GM21381 (cell line): Measurements from ENCODE around the gene UBN1.
"Not testable (repeated sequence)": the region's sequence is repeated elsewhere in the genome, so short reads cannot be mapped to it uniquely, and the experiment has no call there.

ENCODE experiments used
- ATAC-seq: cut with Tn5 transposase; IDR thresholded peaks from one replicate; pipeline ENCODE4 v1.9.1; 2021; ENCODE audit warnings: mild to moderate bottlenecking, moderate library complexity; ENCODE audit not compliant: unreplicated experiment

Gene UBN1

DNA sequence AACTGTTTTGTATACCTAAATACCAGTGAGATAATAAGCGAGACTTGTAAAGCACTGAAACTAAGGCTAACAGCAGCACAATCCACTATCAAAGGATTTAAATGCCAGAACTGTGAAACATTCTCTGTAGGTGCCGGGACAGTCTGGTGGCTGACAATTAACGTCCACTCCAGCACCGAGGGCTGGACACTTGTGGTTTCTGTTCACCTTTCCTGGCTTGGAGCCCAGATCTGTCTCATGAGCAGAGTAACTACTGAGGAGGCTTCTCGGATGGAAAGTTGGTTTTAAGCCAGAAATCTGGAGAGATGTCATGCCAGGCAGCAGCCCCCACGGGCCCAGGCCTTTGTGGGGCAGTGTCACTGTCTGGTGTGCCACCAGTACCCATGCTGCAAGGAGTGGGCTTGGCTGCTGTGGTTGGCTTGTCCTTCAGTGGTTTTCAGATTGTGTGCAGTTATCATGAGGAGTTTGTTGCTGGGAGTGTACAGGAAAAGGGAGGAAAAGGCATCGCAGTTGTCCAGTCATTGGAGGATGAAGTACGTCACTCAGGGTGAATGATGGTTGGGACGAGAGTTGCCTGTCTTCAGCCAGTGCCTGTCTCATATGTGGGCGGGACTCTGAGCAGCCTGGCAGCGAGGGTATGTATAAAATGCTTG lies 35.5 kb downstream of the UBN1 start:
- ATAC-seq, result no peak

DNA sequence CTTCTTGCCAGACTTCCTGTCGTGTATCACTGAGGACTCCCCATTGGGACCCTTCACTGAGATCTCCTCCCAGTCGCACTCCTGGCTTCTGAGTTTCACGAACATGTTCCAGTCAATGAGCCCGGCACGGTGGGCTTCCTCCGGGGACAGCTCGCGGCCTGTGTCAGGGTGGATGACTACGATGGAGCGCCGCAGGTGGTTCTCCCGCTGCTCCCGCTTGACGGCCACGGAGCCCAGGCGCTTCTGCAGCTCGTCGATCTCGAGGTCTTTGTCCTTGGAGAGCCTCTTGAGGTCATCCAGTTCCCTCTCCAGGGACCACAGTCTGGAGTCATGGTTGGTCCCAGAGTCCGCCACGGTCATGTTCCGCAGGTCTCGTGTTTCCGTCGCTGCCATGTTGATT lies 36.2 kb downstream of the UBN1 start:
- no peak for ATAC-seq

DNA sequence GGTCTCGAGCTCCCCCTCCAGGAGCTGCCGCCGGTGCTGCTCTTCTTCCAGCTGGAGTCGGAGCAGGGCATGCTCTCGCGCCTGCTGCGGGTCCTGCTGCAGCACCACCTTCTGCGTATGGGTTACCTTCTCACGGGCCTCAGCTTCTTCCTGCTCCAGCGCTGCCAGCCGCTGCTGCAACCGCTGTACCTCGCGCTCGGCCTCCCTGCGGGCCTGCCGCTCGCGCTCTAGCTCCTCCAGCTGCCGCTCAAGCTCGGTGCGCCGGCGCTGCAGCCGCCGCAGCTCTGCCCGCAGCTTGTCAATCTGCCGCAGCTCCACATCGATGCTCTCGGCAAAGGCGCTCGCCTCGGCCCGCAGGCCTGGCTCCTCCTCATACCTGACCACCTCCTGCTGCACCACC lies 36.9 kb downstream of the UBN1 start:
- no peak for ATAC-seq

DNA sequence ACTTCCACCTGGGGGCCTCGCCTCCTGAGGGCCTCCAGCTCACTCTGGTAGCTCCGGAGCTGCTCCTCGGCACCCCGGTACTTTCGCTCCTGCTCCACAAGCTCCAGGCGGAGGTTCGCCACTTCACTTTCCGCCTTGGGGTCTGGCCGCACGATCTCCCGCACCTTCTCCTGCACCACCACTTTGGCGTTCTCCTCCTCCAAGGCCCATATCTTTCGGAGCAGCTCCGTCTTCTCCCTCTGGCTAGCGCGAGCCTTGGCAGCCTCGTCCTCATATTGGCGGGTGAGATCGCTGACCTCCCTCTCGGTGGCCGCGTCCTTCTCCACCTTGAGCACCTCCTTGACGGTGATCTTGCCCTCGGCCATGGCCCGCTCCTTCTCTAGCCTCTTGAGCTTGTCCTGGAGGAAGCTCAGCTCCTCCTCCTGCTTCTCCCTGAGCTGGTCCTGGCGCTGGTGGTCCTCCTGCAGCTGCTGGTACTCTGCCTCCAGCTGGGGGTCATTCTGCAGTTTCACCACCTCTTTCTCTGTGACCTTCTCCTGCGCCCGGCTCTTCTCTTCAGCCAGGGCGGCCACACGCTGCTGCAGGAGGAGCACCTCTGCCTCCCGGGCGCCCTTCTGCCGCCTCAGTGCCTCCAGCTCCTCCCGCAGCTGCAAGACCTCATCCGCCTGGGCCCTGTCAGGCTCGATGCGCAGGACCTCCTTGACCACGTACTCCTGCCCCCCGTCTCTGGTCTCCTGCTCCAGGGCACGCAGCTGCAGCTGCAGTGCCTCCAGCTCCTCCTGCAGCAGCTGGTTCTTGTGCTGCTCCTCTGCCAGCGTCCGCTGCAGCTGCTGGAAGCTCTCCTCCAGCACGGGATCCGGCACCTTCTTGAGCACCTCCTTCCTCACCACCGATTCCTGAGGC lies 37.9 kb downstream of the UBN1 start:
- no peak for ATAC-seq

DNA sequence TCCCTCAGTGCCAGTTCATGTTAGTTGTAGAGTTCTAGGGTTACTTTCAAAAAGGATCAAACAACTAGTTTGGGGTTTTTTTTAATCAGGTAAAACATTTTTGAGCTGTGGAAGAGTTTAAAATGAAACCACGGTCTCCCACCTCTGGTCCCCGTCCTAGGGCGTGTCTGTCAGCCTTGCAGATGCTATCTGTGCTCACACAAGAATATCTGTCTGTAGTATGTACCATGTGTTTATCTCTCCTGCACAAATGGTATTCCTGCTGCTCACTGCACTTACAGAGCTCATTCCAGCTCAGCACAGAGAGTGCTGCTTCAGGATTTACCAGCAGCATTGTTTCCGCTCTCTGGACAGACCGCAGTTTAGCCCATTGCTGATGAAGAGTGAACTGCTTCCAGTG lies 38.9 kb downstream of the UBN1 start:
- no peak for ATAC-seq

DNA sequence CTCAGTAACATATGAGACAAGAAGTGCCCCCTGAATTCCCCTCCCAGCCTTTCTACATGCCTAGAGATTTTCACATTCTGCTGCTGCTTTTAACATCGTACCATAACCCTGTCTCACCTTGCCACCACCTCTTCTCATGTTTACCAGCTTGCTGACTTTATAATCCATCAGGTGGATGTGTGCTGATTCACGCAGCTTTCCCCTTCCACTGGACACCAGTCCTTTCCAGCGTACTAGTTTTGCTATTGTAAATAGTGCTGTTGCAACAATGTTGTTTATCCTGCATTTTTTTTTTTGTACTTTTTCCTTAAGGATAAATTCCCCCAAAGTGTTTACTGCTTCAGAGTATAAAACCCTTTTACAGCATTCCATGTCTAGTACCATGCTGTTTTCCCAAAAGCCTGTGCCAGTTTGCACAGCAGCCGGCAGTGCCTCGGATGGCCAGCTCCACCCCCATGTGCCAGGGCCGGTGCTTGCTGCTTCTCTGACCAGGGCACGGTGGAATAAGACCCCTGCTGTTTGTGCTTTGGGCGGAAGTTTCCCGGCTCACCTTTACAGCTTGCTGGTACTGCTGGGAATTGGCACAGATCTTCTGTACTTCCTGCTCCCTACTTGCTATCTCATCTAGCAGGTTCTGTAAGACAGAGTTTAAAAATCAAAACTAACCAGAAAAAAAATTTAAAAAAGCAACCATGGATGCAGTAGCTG lies 41.3 kb downstream of the UBN1 start:
- no peak for ATAC-seq

DNA sequence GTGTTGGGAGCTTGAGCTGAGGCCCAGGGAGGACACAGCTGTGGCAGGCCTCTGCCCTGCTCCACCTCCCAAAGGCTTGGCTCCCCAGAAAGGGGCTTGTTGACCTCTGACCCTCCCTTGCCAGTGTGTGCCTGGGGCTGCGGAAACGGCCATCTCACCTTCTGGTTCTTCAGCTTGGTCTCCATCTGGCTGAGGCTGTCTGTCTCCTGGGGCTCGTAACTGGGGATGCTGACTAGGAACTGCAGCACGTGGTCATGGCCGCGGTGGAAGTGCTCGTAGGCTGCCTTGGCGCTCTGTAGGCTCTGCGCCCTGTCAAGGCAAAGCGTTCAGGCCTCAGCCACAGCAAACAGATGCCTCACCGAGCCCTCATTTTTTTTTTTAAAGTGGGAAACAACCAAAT lies 42.7 kb downstream of the UBN1 start:
- no peak for ATAC-seq

DNA sequence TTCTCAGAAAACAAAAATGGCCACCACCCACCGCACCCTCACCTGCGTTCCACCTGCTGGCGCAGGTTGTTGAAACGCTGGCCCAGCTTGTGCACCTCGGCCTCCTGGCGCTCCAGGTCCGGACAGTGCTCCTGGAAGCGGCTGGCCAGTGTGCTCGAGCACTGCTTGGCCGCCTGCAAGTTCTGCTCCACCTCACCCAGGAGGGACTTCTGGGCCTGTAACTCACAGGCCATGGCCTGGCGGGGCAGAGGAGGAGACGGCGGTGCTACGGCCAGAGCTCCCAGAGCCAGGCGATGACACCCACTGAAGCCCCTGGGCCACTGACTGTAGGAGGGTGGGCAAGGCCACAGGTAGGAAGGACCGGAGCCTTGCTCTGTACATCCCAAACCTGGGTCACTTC lies 43.4 kb downstream of the UBN1 start:
- no peak for ATAC-seq

DNA sequence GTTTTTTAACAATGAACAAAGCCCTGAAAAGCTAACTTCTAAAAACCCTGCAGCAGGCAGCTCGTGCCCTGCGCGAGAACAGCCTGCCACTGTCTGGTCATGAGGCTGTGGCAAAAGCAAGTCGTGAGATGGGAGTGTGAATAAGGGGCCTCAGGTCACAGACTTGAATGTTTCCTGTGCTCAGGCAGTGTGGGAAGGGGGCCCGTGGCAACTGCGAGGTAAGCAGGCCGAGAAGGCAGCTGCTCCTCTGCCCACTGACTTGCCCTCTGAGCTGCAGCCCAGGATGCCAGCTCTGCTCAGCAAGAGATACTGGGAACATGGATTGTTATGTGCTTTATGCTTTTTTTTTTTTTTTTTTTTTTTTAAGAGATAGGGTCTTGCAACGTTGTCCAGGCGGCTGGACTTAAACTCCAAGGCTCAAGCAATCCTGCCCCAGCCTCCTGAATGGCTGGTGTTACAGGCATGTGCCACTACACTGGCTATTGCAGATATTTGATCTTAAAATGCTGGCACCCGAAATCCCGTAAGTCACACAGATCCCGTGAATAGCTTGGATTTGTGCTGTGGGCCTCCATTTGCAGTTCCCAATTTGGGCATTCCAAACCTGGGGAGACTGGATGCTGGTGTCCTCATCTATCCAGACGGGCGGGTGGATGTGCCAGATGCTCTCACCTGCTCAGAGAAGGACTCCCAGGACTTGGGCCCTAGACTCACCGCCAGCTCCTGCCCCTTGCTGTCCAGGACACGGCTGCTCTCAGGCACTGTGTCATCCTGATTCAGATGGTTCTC lies 44.0 kb downstream of the UBN1 start:
- ATAC-seq, result no peak

DNA sequence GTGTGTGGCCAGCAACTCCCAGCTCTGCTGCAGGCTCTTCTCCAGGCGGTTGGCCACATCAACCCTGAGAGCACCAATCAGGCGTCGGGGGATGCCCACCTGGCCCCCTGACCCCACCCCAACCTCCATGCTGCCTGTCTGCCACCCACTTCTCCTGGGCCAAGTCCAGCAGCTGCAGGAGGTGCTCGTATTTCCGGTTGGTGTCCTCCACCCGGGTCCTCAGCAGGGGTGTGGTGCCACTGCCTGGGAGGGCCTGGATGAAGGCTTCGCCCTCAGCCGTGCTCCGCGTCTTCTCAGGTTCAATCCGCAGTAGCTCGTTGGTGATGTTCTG lies 44.6 kb downstream of the UBN1 start:
- ATAC-seq, result no peak

DNA sequence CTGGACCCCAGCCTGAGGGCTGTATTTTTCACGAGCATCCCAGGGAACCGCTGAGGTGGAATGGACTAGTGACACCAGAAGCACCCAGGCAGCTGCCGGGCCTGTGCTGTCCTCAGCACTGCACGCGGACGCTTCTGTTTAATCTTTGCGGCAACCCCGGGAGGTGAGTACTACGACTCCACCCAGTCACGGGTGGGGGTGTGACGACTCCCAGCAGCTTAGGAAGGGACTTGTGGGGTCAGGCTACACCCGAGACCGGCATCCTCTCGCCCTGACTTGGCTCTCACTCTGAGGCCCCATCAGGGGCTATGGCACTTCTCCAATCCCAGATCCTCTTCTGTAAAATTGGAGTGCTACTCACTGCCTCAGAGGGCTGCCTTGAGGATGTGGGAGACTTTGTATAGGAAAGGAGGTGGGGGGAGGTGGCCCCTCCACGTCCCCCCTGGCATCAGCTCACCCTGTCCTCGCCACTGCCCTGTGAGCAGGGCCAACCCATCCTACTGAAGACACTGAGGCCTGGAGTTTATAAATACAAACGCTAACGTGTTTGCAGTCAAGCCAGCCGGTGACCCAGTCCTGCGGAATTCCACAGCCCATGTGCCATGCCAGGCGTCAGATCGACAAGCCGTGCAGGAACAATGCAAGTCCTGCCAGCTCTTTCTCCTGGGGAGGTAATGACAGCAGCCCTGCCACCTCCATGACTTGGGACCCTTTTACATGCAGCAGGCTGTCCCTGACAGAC lies 45.3 kb downstream of the UBN1 start:
- ATAC-seq, result no peak

DNA sequence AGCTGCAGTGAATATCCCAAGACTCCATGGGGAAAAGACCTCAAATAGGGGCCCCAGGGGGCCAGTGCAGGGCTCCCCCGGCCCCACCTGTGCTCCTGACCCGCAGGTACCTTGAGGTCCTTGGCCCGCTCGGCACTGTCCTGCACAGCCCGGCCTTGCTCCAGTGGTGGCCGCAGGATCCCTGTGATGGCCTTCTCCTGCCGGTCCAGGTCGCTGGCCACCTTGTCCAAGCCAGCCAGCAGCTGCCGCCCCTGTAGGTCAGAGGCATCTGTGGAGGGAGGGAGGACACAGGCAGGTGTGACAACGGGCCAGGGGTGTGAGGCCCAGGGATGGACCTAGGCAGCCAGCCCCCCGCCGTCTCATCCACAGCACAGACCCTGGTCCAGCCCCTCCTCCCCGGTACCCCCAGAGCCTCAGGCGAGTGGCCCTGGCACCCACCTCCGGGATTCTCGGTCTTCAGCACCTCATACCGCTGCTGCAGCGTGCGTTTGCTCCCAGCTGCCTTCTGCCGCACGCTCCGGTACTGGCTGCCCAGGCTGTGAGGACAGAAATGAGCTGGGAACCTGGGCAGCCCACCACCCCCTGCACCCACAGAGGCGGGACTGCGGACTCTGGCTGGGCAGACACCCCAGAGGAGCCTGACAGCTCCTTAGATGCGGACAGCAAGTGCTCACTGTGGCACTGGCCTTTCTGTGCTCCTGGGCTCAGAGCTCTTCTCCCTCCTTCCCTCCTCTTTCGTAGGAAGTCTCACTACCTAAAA lies 46.0 kb downstream of the UBN1 start:
- ATAC-seq, result no peak

DNA sequence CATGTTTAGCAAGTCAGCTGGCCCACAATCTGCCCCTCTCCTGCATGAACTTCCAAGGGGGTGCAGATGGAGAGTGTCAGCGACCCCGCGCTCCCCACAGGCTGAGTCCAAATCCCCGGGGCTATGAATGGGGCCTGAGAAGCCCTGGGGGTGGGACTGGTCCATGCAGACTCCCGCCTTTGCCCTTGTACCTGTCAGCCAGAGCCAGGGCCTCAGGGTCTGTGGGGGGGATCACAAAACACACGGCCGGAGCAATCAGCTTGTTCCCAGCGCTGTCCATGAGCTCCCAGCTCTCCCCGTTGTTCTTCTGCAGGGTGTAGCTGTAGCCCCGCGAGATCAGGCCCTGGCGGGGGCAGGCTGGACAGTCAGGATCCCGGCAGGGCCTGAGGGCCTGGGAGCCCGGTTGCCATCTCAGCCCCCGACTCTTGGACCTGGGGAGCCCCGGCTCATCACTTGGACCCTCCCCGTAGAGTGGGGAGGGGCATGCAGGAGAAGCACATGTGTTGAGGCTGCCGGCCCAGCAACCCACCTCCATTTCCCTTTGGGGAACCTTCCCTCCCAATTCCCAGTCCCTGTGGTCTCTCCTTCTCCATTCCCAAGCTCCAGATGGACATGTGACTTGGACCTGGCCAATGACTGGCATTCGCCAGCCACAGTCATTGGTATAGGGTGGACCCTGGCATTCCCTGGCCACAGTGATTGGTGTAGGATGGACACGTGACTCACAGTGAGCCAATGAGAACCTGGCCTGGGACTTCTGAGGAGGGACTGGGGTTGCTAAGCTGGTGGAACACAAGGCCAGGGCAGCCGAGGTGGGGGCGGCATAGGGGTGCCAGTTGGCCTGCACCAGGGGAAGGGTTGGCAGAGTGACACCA lies 47.2 kb downstream of the UBN1 start:
- ATAC-seq, result no peak

DNA sequence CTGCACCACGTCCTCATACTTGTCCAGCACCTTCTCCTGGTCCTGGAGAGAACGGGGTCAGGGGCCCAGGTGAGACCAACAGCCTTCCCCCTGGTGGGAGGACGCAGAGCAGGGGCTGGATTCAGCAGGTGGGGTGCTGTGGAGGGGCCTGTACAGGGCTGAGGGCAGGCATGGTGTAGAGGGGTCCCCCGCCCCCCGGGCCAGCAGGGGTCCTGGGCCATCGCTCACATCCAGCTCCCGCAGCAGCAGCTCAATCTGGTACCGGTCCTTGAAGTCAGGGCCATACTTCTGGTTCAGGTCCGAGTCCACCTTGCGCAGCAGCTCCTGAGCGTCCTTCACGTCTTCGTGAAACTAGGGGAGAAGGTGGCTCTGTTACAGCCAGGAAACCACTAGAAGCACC lies 48.1 kb downstream of the UBN1 start:
- no peak for ATAC-seq

DNA sequence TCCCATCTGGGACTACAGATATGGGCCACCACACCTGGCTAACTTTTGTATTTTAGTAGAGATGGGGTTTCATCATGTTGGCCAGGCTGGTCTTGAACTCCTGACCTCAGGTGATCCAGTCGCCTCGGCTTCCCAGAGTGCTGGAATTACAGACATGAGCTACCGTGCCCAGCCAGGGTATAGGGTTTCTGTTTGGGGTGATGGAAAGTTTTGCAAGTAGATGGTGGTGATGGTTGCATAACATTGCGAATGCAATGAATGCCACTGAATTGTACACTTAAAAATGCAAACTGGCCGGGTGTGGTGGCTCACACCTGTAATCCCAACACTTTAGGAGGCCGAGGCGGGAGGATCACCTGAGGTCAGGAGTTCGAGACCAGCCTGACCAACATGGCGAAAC lies 49.5 kb downstream of the UBN1 start:
- ATAC-seq, result not testable (repeated sequence)

DNA sequence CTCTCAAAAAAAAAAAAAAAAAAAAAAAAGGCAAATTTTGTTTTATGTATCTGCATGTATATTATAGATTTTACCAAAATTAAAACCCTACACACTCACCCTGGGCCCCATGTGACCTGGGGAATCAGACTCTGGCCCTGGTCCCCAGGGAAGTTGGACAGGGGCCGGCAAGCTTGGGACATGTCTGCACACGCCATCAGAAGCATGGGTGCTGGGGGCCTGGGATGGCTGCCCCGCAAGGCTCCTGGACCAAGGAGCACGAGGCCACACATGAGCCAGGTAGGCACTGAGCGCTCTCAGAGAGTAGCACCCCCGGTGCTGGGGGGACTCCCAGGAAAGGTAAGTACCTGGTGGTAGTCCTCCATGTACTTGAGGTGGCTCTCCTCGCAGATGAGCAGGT lies 50.0 kb downstream of the UBN1 start:
- no peak for ATAC-seq

DNA sequence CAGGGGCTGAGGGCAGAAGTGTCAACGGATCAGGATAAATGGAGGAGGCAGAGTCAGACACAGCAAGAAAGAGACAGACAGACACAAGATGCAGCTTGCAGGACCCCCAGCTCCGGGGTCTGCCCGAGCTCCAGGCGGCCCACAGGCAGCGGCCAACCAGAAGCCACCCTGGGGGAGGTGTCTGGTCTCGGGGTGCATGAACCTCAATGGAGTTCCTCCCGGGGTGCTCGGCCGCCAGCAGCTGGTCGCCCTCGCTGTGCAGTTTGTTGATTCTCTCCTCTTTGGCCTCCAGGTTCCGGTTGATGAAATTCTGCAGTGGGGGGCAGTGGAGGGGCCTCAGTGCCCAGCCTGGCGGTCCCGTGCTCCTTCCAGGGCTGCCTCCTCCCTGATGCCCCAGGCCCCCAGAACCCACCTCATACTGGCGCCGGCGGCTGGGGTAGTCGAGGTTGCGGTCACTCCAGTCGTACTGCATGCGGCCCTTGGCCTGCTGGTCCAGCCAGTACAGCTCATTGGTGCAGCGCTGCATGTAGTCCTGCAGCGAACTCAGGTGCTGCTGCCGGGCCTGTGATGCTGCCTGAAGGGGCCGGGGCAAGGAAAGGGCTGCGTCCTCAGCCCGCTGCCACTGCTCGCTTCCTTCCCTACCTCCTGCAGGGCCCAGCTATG lies 51.7 kb downstream of the UBN1 start:
- no peak for ATAC-seq

DNA sequence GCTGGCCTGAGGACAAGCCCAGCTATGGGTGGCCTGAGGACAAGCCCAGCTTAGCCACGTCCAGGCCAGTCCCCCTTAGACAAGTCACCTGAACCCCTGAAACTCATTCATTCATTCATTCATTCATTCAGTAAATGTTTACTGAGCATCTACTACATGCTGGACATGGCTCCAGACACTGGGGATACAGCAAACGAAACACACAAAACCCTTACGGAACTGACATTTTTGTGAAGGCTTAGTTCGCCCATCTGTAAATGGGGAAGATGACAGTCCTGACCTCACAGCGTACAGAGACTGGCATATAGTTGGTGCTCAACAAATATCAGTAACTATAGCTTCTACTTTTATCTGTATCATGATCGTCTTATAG lies 52.2 kb downstream of the UBN1 start:
- ATAC-seq, result no peak
